IMR-90 (cell line): ENCODE data around the gene LRRC4. TPM values are rescaled to one million over a fixed set of nuclear protein-coding genes. Genes with fewer than 3 reads are reported as not detected.

Experiments
- ATAC-seq: fragments of 200-7000 bp; cut with Tn5 transposase; 2 replicates; pipeline ENCODE4 v1.9.1; 2020; ENCODE audit warnings: low read depth, mild to moderate bottlenecking, moderate library complexity
- BruUV-seq: library from RNA; stranded (reverse); fragments of 400-500 nt; replicated peaks from 2 replicates; lab custom pipeline; 2021; lab: Mats Ljungman, UMichigan
- CTCF ChIA-PET: fragments of 300-600 bp; formaldehyde crosslinking; extraction: SDS; loops from one replicate; lab custom pipeline; 2021; ENCODE audit warnings: antibody characterized with exemption; lab: Yijun Ruan, JAX
- POLR2A ChIA-PET: fragments of 300-600 bp; sonication (Branson Sonifier 250); formaldehyde crosslinking; loops from one replicate; lab custom pipeline; 2022; ENCODE audit warnings: antibody characterized with exemption; ENCODE audit not compliant: unreplicated experiment; lab: Charles Lee
- DNase-seq: peaks from one replicate; pipeline ENCODE4 v3.0.0; 2013
- H2AFZ ChIP-seq: replicated peaks from 2 replicates; pipeline ENCODE3; 2013; ENCODE audit warnings: low read length, mild to moderate bottlenecking; ENCODE audit not compliant: poor library complexity
- H2AK5ac ChIP-seq: 2 replicates; pipeline ENCODE4 v1.6.1; 2013; ENCODE audit warnings: low read depth, low read length, inconsistent platforms
- H2AK9ac ChIP-seq: replicated peaks from 2 replicates; pipeline ENCODE3; 2013; ENCODE audit warnings: mild to moderate bottlenecking, low read depth, low read length, moderate library complexity; ENCODE audit not compliant: poor library complexity
- H2BK120ac ChIP-seq: 2 replicates; pipeline ENCODE4 v1.6.1; 2013; ENCODE audit warnings: low read depth, low read length, inconsistent platforms
- H2BK15ac ChIP-seq: 3 replicates; pipeline ENCODE4 v1.6.1; 2013; ENCODE audit warnings: low read depth, low read length, inconsistent platforms
- H2BK20ac ChIP-seq: 2 replicates; pipeline ENCODE4 v1.6.1; 2013; ENCODE audit warnings: low read depth, mild to moderate bottlenecking, inconsistent platforms, low read length, moderate library complexity
- H2BK5ac ChIP-seq: 2 replicates; pipeline ENCODE4 v1.6.1; 2013; ENCODE audit warnings: mild to moderate bottlenecking, low read depth, low read length, inconsistent platforms; ENCODE audit not compliant: poor library complexity, severe bottlenecking
- H3K14ac ChIP-seq: replicated peaks from 2 replicates; pipeline ENCODE4 v1.6.1; 2013; ENCODE audit warnings: low read depth, low read length, inconsistent platforms
- H3K18ac ChIP-seq: 2 replicates; pipeline ENCODE4 v1.6.1; 2013; ENCODE audit warnings: low read depth, low read length, control low read depth
- H3K23ac ChIP-seq: 2 replicates; pipeline ENCODE4 v1.6.1; 2013; ENCODE audit warnings: low read depth, low read length, inconsistent platforms
- H3K27ac ChIP-seq: 2 replicates; pipeline ENCODE4 v1.5.1; 2013; ENCODE audit warnings: mild to moderate bottlenecking, control low read depth, low read length; ENCODE audit not compliant: insufficient read depth
- H3K27me3 ChIP-seq: 2 replicates; pipeline ENCODE4 v1.6.1; 2013; ENCODE audit warnings: low read length; ENCODE audit not compliant: control insufficient read depth, insufficient read depth
- H3K36me3 ChIP-seq: 2 replicates; pipeline ENCODE4 v1.6.1; 2013; ENCODE audit warnings: low read length, mixed read lengths; ENCODE audit not compliant: control insufficient read depth, insufficient read depth
- H3K4ac ChIP-seq: 2 replicates; pipeline ENCODE4 v1.6.1; 2013; ENCODE audit warnings: low read depth, low read length, inconsistent platforms
- H3K4me1 ChIP-seq: 2 replicates; pipeline ENCODE4 v1.6.1; 2013; ENCODE audit warnings: low read length, mixed read lengths; ENCODE audit not compliant: control insufficient read depth, insufficient read depth
- H3K4me2 ChIP-seq: 2 replicates; pipeline ENCODE4 v1.6.1; 2013; ENCODE audit warnings: low read depth, mild to moderate bottlenecking, control low read depth, low read length, moderate library complexity
- H3K4me3 ChIP-seq: 2 replicates; pipeline ENCODE4 v1.5.1; 2013; ENCODE audit warnings: low read depth, mild to moderate bottlenecking, control low read depth, low read length, moderate library complexity; ENCODE audit not compliant: insufficient read depth
- H3K56ac ChIP-seq: 2 replicates; pipeline ENCODE4 v1.6.1; 2013; ENCODE audit warnings: low read length, inconsistent platforms; ENCODE audit not compliant: insufficient read depth; ENCODE audit errors: extremely low read depth
- H3K79me1 ChIP-seq, 2 experiments: 2 replicates each; pipeline ENCODE4 v1.6.1; 2013; ENCODE audit warnings: low read length in 2 of 2, inconsistent platforms in 1 of 2, low read depth in 1 of 2
- H3K9ac ChIP-seq: 2 replicates; pipeline ENCODE4 v1.6.1; 2013; ENCODE audit warnings: low read depth, low read length, control low read depth
- H3K9me1 ChIP-seq: 2 replicates; pipeline ENCODE4 v1.6.1; 2013; ENCODE audit warnings: low read length, inconsistent platforms; ENCODE audit not compliant: insufficient read depth
- H3K9me3 ChIP-seq: 2 replicates; pipeline ENCODE4 v1.6.1; 2013; ENCODE audit warnings: low read length; ENCODE audit not compliant: control insufficient read depth, insufficient read depth
- H4K20me1 ChIP-seq: 2 replicates; pipeline ENCODE4 v1.6.1; 2013; ENCODE audit warnings: low read length, inconsistent platforms; ENCODE audit not compliant: insufficient read depth
- H4K5ac ChIP-seq: 2 replicates; pipeline ENCODE4 v1.6.1; 2013; ENCODE audit warnings: mild to moderate bottlenecking, low read depth, low read length, control low read depth
- H4K8ac ChIP-seq, 2 experiments: 2 replicates each; pipeline ENCODE4 v1.6.1; 2013; ENCODE audit warnings: low read depth in 2 of 2, low read length in 2 of 2, control low read depth in 1 of 2, inconsistent platforms in 1 of 2
- H4K91ac ChIP-seq: 2 replicates; pipeline ENCODE4 v1.6.1; 2013; ENCODE audit warnings: low read depth, low read length, inconsistent platforms; ENCODE audit not compliant: insufficient read depth
- BHLHE40 ChIP-seq: fragments of 150-350 bp; IDR thresholded peaks from 2 replicates; pipeline ENCODE4 v1.6.1; 2016; ENCODE audit warnings: mild to moderate bottlenecking, low read depth, low read length
- CEBPB ChIP-seq: IDR thresholded peaks from 2 replicates; pipeline ENCODE4 v1.6.1; 2012; ENCODE audit warnings: low read depth, low read length, improper control_type of control experiment
- CHD1 ChIP-seq: IDR thresholded peaks from 2 replicates; pipeline ENCODE4 v1.6.1; 2012; ENCODE audit warnings: low read depth, low read length, improper control_type of control experiment
- ELK1 ChIP-seq: fragments of 150-350 bp; IDR thresholded peaks from 2 replicates; pipeline ENCODE4 v1.6.1; 2016; ENCODE audit warnings: low read depth, mild to moderate bottlenecking, low read length, moderate library complexity, borderline replicate concordance
- FOS ChIP-seq: fragments of 150-350 bp; IDR thresholded peaks from 2 replicates; pipeline ENCODE4 v1.6.1; 2016; ENCODE audit warnings: low read depth, low read length
- MAFK ChIP-seq: IDR thresholded peaks from 2 replicates; pipeline ENCODE4 v1.6.1; 2012; ENCODE audit warnings: low read depth, low read length, improper control_type of control experiment
- MAZ ChIP-seq: IDR thresholded peaks from 2 replicates; pipeline ENCODE4 v1.6.1; 2012; ENCODE audit warnings: low read depth, mild to moderate bottlenecking, low read length, improper control_type of control experiment, moderate library complexity, borderline replicate concordance
- MXI1 ChIP-seq: IDR thresholded peaks from 2 replicates; pipeline ENCODE4 v1.6.1; 2012; ENCODE audit warnings: low read depth, mild to moderate bottlenecking, low read length, moderate library complexity, borderline replicate concordance
- NFE2L2 ChIP-seq: fragments of 150-350 bp; IDR thresholded peaks from 2 replicates; pipeline ENCODE4 v1.6.1; 2016; ENCODE audit warnings: low read depth, mild to moderate bottlenecking, low read length
- POLR2A ChIP-seq: IDR thresholded peaks from 2 replicates; pipeline ENCODE4 v1.6.1; 2012; ENCODE audit warnings: mild to moderate bottlenecking, low read depth, low read length
- RAD21 ChIP-seq: IDR thresholded peaks from 2 replicates; pipeline ENCODE4 v1.6.1; 2012; ENCODE audit warnings: low read length, improper control_type of control experiment
- RCOR1 ChIP-seq: IDR thresholded peaks from 2 replicates; pipeline ENCODE4 v1.6.1; 2012; ENCODE audit warnings: mild to moderate bottlenecking, low read length, improper control_type of control experiment; ENCODE audit not compliant: insufficient replicate concordance
- RFX5 ChIP-seq: IDR thresholded peaks from 2 replicates; pipeline ENCODE4 v1.8.0; 2012; ENCODE audit warnings: low read depth, mild to moderate bottlenecking, low read length, moderate library complexity
- SMC3 ChIP-seq: fragments of 150-350 bp; IDR thresholded peaks from 2 replicates; pipeline ENCODE4 v1.6.1; 2016; ENCODE audit warnings: low read depth, mild to moderate bottlenecking, antibody characterized with exemption, low read length, moderate library complexity
- USF2 ChIP-seq: fragments of 150-350 bp; IDR thresholded peaks from 2 replicates; pipeline ENCODE4 v1.6.1; 2017; ENCODE audit warnings: mild to moderate bottlenecking, antibody characterized with exemption, low read length, low read depth
- WGBS, 2 experiments: methylation state at CpG; one replicate each; pipeline versions ENCODE4 v1.1.5 to v1.1.7; 2013; ENCODE audit warnings: missing lambda C conversion rate in 2 of 2; ENCODE audit not compliant: insufficient read length in 1 of 2; ENCODE audit errors: extremely low coverage in 2 of 2; 5-methylcytosine and 5-hydroxymethylcytosine counted together
- dilution Hi-C: fragments of 300-500 bp; cut with HindIII; formaldehyde crosslinking; loops from one replicate; pipeline ENCODE4 v1.14.3; 2018; ENCODE audit warnings: low sequenced_read_pairs; ENCODE audit not compliant: unreplicated experiment
- in situ Hi-C: fragments of 300-500 bp; cut with MboI; formaldehyde crosslinking; loops from 3 replicates; pipeline ENCODE4 v1.14.3; 2019; ENCODE audit warnings: low sequenced_read_pairs, inconsistent platforms, mixed read lengths
- intact Hi-C: fragments of 100-400 bp; cut with micrococcal nuclease; formaldehyde crosslinking; loops from 2 replicates; pipeline ENCODE4 v1.10.0; 2022
- polyA plus RNA-seq, 3 experiments: library from polyadenylated mRNA; depleted of rRNA; stranded (reverse); fragments of >200 nt; gene quantifications; 2 replicates each; pipeline ENCODE4 v1.2.3, GENCODE V29; 2012; ENCODE audit warnings: low replicate concordance in 1 of 3
- total RNA-seq: library from RNA; depleted of rRNA; stranded (reverse); fragments of >200 nt; gene quantifications from 2 replicates; pipeline ENCODE4 v1.2.3, GENCODE V29; 2012
- TF ChIP-seq, protein P1 (sequence below): conservative IDR thresholded peaks from 2 replicates; pipeline ENCODE4 v1.5.1; 2012; ENCODE audit warnings: mild to moderate bottlenecking, low read depth, low read length, improper control_type of control experiment

Gene LRRC4
- total and polyA plus RNA-seq, 2 of the 4 experiments (the other 2 are of a cell fraction) = 0.54 to 0.55 TPM

DNA sequence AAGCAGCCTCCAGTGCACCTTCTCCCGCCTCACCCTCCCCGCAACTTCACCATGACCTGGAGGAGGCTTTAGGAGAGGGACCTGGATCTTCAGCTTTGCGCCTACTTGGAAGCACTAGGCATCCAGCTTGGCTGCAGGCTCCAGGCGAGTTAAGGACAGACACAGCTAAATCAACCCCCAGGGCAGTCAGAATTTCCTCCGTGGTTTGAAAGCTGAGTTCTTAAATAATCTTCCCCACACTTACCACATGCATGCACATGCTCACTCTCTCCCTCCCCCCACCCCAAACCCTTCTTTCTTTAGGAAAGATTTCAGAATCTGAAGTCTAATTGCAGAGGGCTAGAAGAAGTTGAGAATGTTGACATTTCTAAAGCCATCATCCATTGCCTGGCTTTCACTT, 36.7 kb upstream of the LRRC4 start:
- Histone ChIP-seq H3K36me3 (peaks cover 4% of the 10 kb centered on the region; the same call in 1 of the 2 replicates), H3K56ac (no peak overlapping the region), H3K4ac (no peak overlapping the region), H2BK20ac (no peak overlapping the region), H4K20me1 (peaks cover 40% of the 10 kb centered on the region), H4K91ac (no peak overlapping the region), H2BK120ac (no peak overlapping the region), H3K27me3 (no peaks in the 10 kb centered on the region), H3K79me1 (peaks cover 25 to 65% of the 10 kb centered on the region in 2 experiments), H3K9me1 (peaks cover 40% of the 10 kb centered on the region), H2BK5ac (no peak overlapping the region), H3K4me1 (peaks cover 7% of the 10 kb centered on the region), H4K8ac (no peak overlapping the region), H2AK9ac (no peak overlapping the region), H3K4me3 (no peak overlapping the region), H4K5ac (no peak overlapping the region), H3K4me2 (no peak overlapping the region), H3K9me3 (no peaks in the 10 kb centered on the region), H3K14ac (no peak overlapping the region), H2BK15ac (no peak overlapping the region), H2AK5ac (no peak overlapping the region), H3K23ac (0 out of 2 replicates have a peak overlapping the region, but pooled peaks have one; percentile 48), H3K18ac (no peak overlapping the region), H3K27ac (no peak overlapping the region), H3K9ac (no peak overlapping the region), H2AFZ (no peak overlapping the region)
- dilution Hi-C loops (no loop called here), intact Hi-C loops (no loop called here), in situ Hi-C loops (loop anchor here (25.0 kb wide), 1 partner anchor 356 kb away; no protein-coding TSS in a partner anchor)
- no CpG with 5 or more reads among the region's 5 CpGs for WGBS, 2 experiments
- TF ChIP-seq POLR2A = no peak
- no peak for TF ChIP-seq USF2
- TF ChIP-seq NFE2L2 = no peak
- TF ChIP-seq MXI1 = no peak
- TF ChIP-seq MAFK = no peak
- TF ChIP-seq ELK1 = no peak
- no peak for TF ChIP-seq BHLHE40
- TF ChIP-seq SMC3 = no peak
- no peak for TF ChIP-seq CEBPB
- no peak for TF ChIP-seq RCOR1
- TF ChIP-seq, protein P1, sequence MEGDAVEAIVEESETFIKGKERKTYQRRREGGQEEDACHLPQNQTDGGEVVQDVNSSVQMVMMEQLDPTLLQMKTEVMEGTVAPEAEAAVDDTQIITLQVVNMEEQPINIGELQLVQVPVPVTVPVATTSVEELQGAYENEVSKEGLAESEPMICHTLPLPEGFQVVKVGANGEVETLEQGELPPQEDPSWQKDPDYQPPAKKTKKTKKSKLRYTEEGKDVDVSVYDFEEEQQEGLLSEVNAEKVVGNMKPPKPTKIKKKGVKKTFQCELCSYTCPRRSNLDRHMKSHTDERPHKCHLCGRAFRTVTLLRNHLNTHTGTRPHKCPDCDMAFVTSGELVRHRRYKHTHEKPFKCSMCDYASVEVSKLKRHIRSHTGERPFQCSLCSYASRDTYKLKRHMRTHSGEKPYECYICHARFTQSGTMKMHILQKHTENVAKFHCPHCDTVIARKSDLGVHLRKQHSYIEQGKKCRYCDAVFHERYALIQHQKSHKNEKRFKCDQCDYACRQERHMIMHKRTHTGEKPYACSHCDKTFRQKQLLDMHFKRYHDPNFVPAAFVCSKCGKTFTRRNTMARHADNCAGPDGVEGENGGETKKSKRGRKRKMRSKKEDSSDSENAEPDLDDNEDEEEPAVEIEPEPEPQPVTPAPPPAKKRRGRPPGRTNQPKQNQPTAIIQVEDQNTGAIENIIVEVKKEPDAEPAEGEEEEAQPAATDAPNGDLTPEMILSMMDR = no peak
- no peak for TF ChIP-seq CHD1
- TF ChIP-seq MAZ = no peak
- no peak for TF ChIP-seq FOS
- TF ChIP-seq RFX5 = no peak
- no peak for TF ChIP-seq RAD21
- DNase-seq = no peak
- ATAC-seq = no peak
- BruUV-seq = no TSS peak
- ChIA-PET POLR2A (no interaction called here), CTCF (interaction anchor here (0.6 kb wide), 1 partner anchor 396 kb away, joined by 3 read pairs; no protein-coding TSS in a partner anchor)
